ENCODE results near the gene TEAD1. TPM values are rescaled to one million over a fixed set of nuclear protein-coding genes. Genes with fewer than 3 reads are reported as not detected.

TEAD1 gene
- total RNA-seq, 4 donors from 2014 or later, result 46.1 to 175 (median 126) TPM

- intact Hi-C loops (cut with DNase I; ENCODE audit: low total_unique reads), result no loop called here
- H3K27ac ChIP-seq, result peak overlapping the region in 3 of 4 donors; percentile 49 to 66 (median 56)
- H3K36me3 ChIP-seq, result no peaks in the 10 kb centered on the region
- no peaks in the 10 kb centered on the region for H3K9me3 ChIP-seq
- peaks cover 27 to 51% of the 10 kb centered on the region in 2 donors for H3K4me1 ChIP-seq
- no peak overlapping the region for H3K4me3 ChIP-seq
- in situ Hi-C loops (cut with MboI; ENCODE audit: low sequenced_read_pairs in 4 of 4), result no loop called here
- H3K27me3 ChIP-seq, result no peaks in the 10 kb centered on the region
- DNase-seq (peak in 1 of 2 donors; percentile 54), ATAC-seq (peak; percentile 67 to 86)
- TF ChIP-seq CTCF (IDR thresholded peaks at IDR 0.05 in 4 of 5, conservative IDR thresholded peaks at IDR 0.05 in 1 of 5) (no peak), POLR2A (IDR thresholded peaks at IDR 0.05) (no peak)
These were observed 118.4 kb downstream of the TEAD1 start for GRCh38 chr11:12792590-12792989.

GRCh38 chr11:12793065-12793464 is 118.8 kb downstream of the TEAD1 start:
- Histone ChIP-seq H3K27ac (peak overlapping the region in 3 of 4 donors; percentile 49 to 66 (median 56)), H3K9me3 (no peaks in the 10 kb centered on the region), H3K4me1 (peaks cover 25 to 47% of the 10 kb centered on the region in 2 donors), H3K36me3 (no peaks in the 10 kb centered on the region), H3K27me3 (no peaks in the 10 kb centered on the region), H3K4me3 (no peak overlapping the region)
- no peak for TF ChIP-seq POLR2A (IDR thresholded peaks at IDR 0.05)
- TF ChIP-seq CTCF (IDR thresholded peaks at IDR 0.05 in 4 of 5, conservative IDR thresholded peaks at IDR 0.05 in 1 of 5), result no peak
- DNase-seq (no peak), ATAC-seq (no peak)
- in situ Hi-C loops (cut with MboI; ENCODE audit: low sequenced_read_pairs in 4 of 4), result no loop called here
- intact Hi-C loops (cut with DNase I; ENCODE audit: low total_unique reads), result no loop called here

DNA sequence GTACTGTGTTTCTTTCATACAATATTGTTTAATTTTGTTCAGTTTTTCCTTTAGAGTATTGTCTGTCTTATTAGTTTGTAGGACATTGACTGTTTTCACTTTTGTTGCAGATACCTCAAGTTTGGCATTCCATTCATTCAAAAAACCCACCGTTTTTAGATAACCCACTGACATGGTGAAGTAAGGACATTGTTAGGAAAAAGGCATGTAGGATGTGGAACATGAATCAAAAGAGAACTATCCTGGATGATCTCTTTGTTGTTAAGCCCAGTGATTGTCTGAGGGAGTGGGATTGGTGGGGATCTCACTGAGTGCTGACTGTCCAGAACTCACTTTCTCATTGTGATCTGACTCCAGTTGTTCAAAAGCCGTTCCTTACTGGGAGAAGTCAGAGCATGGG is 119.3 kb downstream of the TEAD1 start:
- H3K9me3 ChIP-seq, result no peaks in the 10 kb centered on the region
- no peak for DNase-seq
- H3K27ac ChIP-seq, result peak overlapping the region in 3 of 4 donors; percentile 26 to 66 (median 56)
- TF ChIP-seq POLR2A (IDR thresholded peaks at IDR 0.05) (no peak), CTCF (IDR thresholded peaks at IDR 0.05 in 4 of 5, conservative IDR thresholded peaks at IDR 0.05 in 1 of 5) (no peak)
- in situ Hi-C loops (cut with MboI; ENCODE audit: low sequenced_read_pairs in 4 of 4) (no loop called here), intact Hi-C loops (cut with DNase I; ENCODE audit: low total_unique reads) (no loop called here)
- no peak overlapping the region for H3K4me3 ChIP-seq
- H3K36me3 ChIP-seq, result no peaks in the 10 kb centered on the region
- ATAC-seq, result no peak
- H3K27me3 ChIP-seq, result no peaks in the 10 kb centered on the region
- H3K4me1 ChIP-seq, result peaks cover 26 to 47% of the 10 kb centered on the region in 2 donors

DNA sequence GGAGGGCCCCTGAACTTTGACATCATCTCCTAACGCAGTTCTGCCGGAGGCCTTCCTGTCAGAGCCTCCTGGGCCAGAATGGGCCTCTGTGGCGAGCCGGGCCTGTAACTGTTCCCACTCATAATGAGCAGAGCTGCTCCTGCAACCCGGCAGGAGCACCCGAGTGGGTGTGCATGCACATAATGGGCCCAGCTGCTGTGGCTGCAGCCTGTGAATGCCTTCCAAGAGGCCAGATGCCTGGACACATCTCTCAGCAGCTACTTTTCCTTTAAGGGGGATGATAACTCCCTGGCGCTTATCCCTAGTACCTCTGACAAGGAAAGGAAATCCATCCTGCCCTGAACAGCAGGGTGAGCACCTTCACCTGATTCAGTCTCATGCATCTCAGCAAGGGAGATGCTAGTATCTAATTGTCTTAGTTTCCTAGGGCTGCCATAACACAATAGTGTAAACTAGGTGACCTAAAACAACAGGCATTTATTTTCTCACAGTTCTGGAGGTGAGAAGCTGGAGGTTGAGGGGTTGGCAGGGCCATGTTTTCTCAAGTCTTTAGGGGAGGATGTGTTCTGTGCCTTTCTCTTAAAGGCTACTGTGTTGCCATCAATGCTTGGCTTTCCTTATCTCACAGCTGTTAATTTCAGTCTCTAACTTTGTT is 120.5 kb downstream of the TEAD1 start:
- TF ChIP-seq CTCF (IDR thresholded peaks at IDR 0.05 in 4 of 5, conservative IDR thresholded peaks at IDR 0.05 in 1 of 5), result no peak
- TF ChIP-seq POLR2A (IDR thresholded peaks at IDR 0.05), result no peak
- no peaks in the 10 kb centered on the region for H3K36me3 ChIP-seq
- no peaks in the 10 kb centered on the region for H3K9me3 ChIP-seq
- no peak overlapping the region for H3K4me3 ChIP-seq
- DNase-seq (no peak), ATAC-seq (no peak)
- intact Hi-C loops (cut with DNase I; ENCODE audit: low total_unique reads), result no loop called here
- H3K27ac ChIP-seq, result peak overlapping the region in 3 of 4 donors; percentile 26 to 66 (median 47)
- no peaks in the 10 kb centered on the region for H3K27me3 ChIP-seq
- in situ Hi-C loops (cut with MboI; ENCODE audit: low sequenced_read_pairs in 4 of 4), result no loop called here
- H3K4me1 ChIP-seq, result peaks cover 25 to 47% of the 10 kb centered on the region in 2 donors

Data from gastrocnemius medialis (tissue), 4 donors.